ENCODE measurements around the gene AP1G2. TPM values are rescaled to one million over a fixed set of nuclear protein-coding genes. Genes with fewer than 3 reads are reported as not detected.

Gene AP1G2
- total and polyA plus RNA-seq, 2 donors (not counting 1 experiment from before 2014, with no cell fraction given) = 648 to 1,185 TPM

DNA sequence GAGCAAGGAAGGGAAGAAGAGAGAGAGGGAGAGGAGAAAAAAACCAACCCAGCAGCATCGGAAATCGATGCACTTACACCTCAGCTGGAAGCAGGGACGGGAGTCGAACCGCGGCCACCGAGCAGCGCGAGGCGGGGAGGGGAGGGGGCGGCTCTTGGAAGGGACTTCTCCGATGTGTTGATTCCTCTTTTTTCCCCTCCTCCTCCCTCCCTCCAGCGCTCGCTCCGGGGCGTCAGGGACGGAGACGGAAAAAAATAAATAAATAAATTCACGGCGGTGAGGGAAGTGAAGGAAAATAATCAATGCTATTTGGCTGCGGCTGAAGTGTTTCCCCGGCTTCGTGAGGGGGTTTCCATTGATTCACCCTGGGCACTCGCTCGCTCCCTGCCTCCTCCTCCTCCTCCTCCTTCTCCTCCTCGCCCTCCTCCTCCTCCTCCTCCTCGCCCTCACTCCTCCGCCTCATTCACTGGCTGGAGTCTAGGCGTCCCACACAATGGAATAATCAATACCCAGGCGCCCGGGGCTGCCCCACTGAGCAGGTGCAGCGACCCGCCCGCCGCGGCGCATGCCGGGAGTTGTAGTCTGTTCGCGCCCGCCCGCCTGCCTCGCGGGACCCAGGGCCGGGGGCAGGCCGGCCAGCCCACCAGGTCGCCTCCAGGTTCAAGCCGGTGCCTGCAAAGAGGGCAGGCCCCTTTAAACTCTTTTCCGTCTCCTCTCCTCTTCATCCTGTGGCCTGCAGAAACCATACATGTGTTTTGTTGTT, 16.1 kb downstream of the AP1G2 start, which contains the start of gene ZFHX2:
Gene ZFHX2 (minus strand): TSS at position 500 of the 763 bp plus-strand sequence. CDS start 16,440 bp downstream, outside the sequence.
- POLR2A ChIA-PET = interaction anchor here (0.6 to 0.8 kb wide), 7 partner anchors 10 to 1628 kb away, joined by 3 to 7 read pairs (median 4); partner anchors contain the start of gene KHNYN
- Histone ChIP-seq H3K79me2 (ENCODE audit: control insufficient read depth, insufficient read depth, low read length) (peaks cover 6% of the 10 kb centered on the region), H3K27ac (ENCODE audit: low read length in 2 of 2) (peak within 1 kb of the TSS; percentile 23 to 69), H3K4me2 (replicated peaks; ENCODE audit: low read depth, low read length, poor library complexity, severe bottlenecking) (peak within 1 kb of the TSS; percentile 97), H3K4me1 (ENCODE audit: control insufficient read depth in 2 of 2, insufficient read depth in 2 of 2, low read length in 2 of 2) (peaks cover 13 to 24% of the 10 kb centered on the region in 2 donors), H4K20me1 (ENCODE audit: control insufficient read depth, insufficient read depth, low read length, poor library complexity, severe bottlenecking) (no peaks in the 10 kb centered on the region), H3K9ac (ENCODE audit: low read length) (peak within 1 kb of the TSS; percentile 75), H3K4me3 (ENCODE audit: control extremely low read depth in 1 of 5, extremely low read depth in 1 of 5, insufficient read depth in 1 of 5, low read depth in 2 of 5, low read length in 4 of 5) (peak within 1 kb of the TSS; percentile 35 to 83 (median 78)), H3K9me3 (ENCODE audit: control extremely low read depth in 1 of 3, control insufficient read depth in 2 of 3, insufficient read depth in 1 of 3, low read length in 2 of 3) (no peaks in the 10 kb centered on the region), H2AFZ (ENCODE audit: insufficient read depth, low read depth, low read length, poor library complexity, severe bottlenecking) (peak within 1 kb of the TSS; percentile 95), H3K27me3 (replicated peaks in 1 of 4; ENCODE audit: control extremely low read depth in 1 of 4, control insufficient read depth in 3 of 4, insufficient read depth in 4 of 4, low read length in 3 of 4) (peaks cover 0 to 16% (median 7%) of the 10 kb centered on the region in 4 experiments), H3K36me3 (replicated peaks in 1 of 2; ENCODE audit: control extremely low read depth in 1 of 2, control insufficient read depth in 1 of 2, extremely low read depth in 1 of 2, insufficient read depth in 2 of 2, low read length in 1 of 2) (no peaks in the 10 kb centered on the region)
- DNase-seq (peak; percentile 78), ATAC-seq (ENCODE audit: low read depth) (peak; percentile 53)
- TF ChIP-seq, protein P1, sequence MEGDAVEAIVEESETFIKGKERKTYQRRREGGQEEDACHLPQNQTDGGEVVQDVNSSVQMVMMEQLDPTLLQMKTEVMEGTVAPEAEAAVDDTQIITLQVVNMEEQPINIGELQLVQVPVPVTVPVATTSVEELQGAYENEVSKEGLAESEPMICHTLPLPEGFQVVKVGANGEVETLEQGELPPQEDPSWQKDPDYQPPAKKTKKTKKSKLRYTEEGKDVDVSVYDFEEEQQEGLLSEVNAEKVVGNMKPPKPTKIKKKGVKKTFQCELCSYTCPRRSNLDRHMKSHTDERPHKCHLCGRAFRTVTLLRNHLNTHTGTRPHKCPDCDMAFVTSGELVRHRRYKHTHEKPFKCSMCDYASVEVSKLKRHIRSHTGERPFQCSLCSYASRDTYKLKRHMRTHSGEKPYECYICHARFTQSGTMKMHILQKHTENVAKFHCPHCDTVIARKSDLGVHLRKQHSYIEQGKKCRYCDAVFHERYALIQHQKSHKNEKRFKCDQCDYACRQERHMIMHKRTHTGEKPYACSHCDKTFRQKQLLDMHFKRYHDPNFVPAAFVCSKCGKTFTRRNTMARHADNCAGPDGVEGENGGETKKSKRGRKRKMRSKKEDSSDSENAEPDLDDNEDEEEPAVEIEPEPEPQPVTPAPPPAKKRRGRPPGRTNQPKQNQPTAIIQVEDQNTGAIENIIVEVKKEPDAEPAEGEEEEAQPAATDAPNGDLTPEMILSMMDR (IDR thresholded peaks at IDR 0.05) = no peak
- no peak for TF ChIP-seq EZH2 (IDR thresholded peaks at IDR 0.05; ENCODE audit: borderline replicate concordance, insufficient read depth, low read depth, low read length, poor library complexity, severe bottlenecking)
- no peak within 1 kb of the TSS for H3K4me3 Mint-ChIP-seq
- 0% methylated on average over 22 of the region's 49 CpGs for WGBS (ENCODE audit: insufficient coverage)
- no peaks in the 10 kb centered on the region for H3K27me3 Mint-ChIP-seq
- H3K27ac Mint-ChIP-seq = peak within 1 kb of the TSS; percentile 61
- peaks cover 21% of the 10 kb centered on the region for H3K4me1 Mint-ChIP-seq
- intact Hi-C loops (cut with micrococcal nuclease) = loop anchor here (1.0 to 10.0 kb wide), 7 partner anchors 12 to 663 kb away; partner anchors contain the start of genes ACIN1, AP1G2, C14orf119 and CHMP4A
- CTCF ChIA-PET = interaction anchor here (1.8 to 2.7 kb wide), 3 partner anchors 10 to 73 kb away, joined by 6 to 27 read pairs (median 10); no protein-coding TSS in a partner anchor
- H3K9me3 Mint-ChIP-seq (ENCODE audit: insufficient read depth) = no peaks in the 10 kb centered on the region
